LNCAP (cell line): ENCODE data around the gene TXLNA.

Experiments used
- CTCF ChIP-seq: fragments of 450-650 bp; IDR thresholded peaks from 2 replicates; pipeline ENCODE4 v1.5.1; 2017; ENCODE audit warnings: mild to moderate bottlenecking

Gene TXLNA

GRCh38 chr1:32199717-32200072, 20.2 kb downstream of the TXLNA start:
- no peak for TF ChIP-seq CTCF

- TF ChIP-seq CTCF: no peak
These were observed 20.9 kb downstream of the TXLNA start, which contains the start of gene CCDC28B for GRCh38 chr1:32200226-32201010. Gene CCDC28B (plus strand): TSS chr1:32200595. CDS start chr1:32201936, 1,341 bp downstream.

GRCh38 chr1:32201011-32201855, 21.8 kb downstream of the TXLNA start:
- no peak for TF ChIP-seq CTCF

- no peak for TF ChIP-seq CTCF
These were observed 25.5 kb downstream of the TXLNA start for GRCh38 chr1:32204943-32205361.

- TF ChIP-seq CTCF: no peak
These were observed 26.2 kb downstream of the TXLNA start, which contains the start of gene IQCC for GRCh38 chr1:32205401-32206370. Gene IQCC (plus strand): TSS chr1:32205671. CDS start chr1:32205682, 11 bp downstream.

- TF ChIP-seq CTCF: no peak
These were observed 29.0 kb downstream of the TXLNA start for GRCh38 chr1:32208469-32208868.

- no peak for TF ChIP-seq CTCF
These were observed 29.4 kb downstream of the TXLNA start, which contains the start of gene DCDC2B for GRCh38 chr1:32208891-32209328. Gene DCDC2B (plus strand): TSS chr1:32209089. CDS start chr1:32209094, 5 bp downstream.
